ENCODE measurements around the gene SAMD11. TPM values are rescaled to one million over a fixed set of nuclear protein-coding genes. Genes with fewer than 3 reads are reported as not detected.

The SAMD11 gene
- total and polyA plus RNA-seq, 2 of the 8 experiments (the other 6 are each of a cell fraction or from before 2014, with no cell fraction given): 0.18 to 0.30 TPM

- TF ChIP-seq KDM1A (IDR thresholded peaks at IDR 0.05; ENCODE audit: borderline replicate concordance, low read length) (no peak; the same call in 1 of the 2 replicates), ASH2L (IDR thresholded peaks at IDR 0.05; ENCODE audit: low read length) (no peak), SAP30 (IDR thresholded peaks at IDR 0.05; ENCODE audit: insufficient read depth, insufficient replicate concordance, low read length) (no peak)
Measured at GRCh38 chr1:969260-969855, 45.6 kb downstream of the SAMD11 start (continued).
